BJ (cell line): ENCODE measurements around the gene MSANTD3. TPM values are rescaled to one million over a fixed set of nuclear protein-coding genes. Genes with fewer than 3 reads are reported as not detected.
"Not testable (repeated sequence)": the region's sequence is repeated elsewhere in the genome, so short reads cannot be mapped to it uniquely, and the experiment has no call there.

Source experiments
- CTCF ChIA-PET: fragments of 350-600 bp; formaldehyde crosslinking; extraction: SDS; loops from one replicate; lab custom pipeline; 2021; ENCODE audit warnings: antibody characterized with exemption, inconsistent platforms; lab: Yijun Ruan, JAX
- POLR2A ChIA-PET: fragments of 300-600 bp; sonication (Branson Sonifier 250); formaldehyde crosslinking; extraction: SDS; loops from one replicate; lab custom pipeline; 2021; ENCODE audit warnings: antibody characterized with exemption; lab: Charles Lee
- DNase-seq: peaks from one replicate; pipeline ENCODE4 v3.0.0-alpha.2; 2011; ENCODE audit warnings: low read depth
- H3K27me3 ChIP-seq: 2 replicates; pipeline ENCODE4 v1.6.0; 2011; ENCODE audit warnings: low read length; ENCODE audit not compliant: control insufficient read depth, insufficient read depth
- H3K36me3 ChIP-seq: 2 replicates; pipeline ENCODE4 v1.5.1; 2011; ENCODE audit warnings: low read length; ENCODE audit not compliant: control insufficient read depth, insufficient read depth
- H3K4me3 ChIP-seq: 2 replicates; pipeline ENCODE4 v1.5.1; 2011; ENCODE audit warnings: low read depth, mild to moderate bottlenecking, control low read depth, low read length
- polyA plus RNA-seq: library from polyadenylated mRNA; depleted of rRNA; stranded (reverse); fragments of >200 nt; gene quantifications from 2 replicates; pipeline ENCODE4 v1.2.3, GENCODE V29; 2011
- TF ChIP-seq, protein P1 (sequence below): IDR thresholded peaks from 2 replicates; pipeline ENCODE4 v1.5.1; 2011; ENCODE audit warnings: low read depth, mild to moderate bottlenecking, control low read depth, inconsistent platforms, low read length, moderate library complexity; ENCODE audit not compliant: insufficient read depth

Gene MSANTD3
- polyA plus RNA-seq, 1 experiment: 34.5 TPM

- H3K27me3 ChIP-seq: no peaks in the 10 kb centered on the region
- TF ChIP-seq, protein P1, sequence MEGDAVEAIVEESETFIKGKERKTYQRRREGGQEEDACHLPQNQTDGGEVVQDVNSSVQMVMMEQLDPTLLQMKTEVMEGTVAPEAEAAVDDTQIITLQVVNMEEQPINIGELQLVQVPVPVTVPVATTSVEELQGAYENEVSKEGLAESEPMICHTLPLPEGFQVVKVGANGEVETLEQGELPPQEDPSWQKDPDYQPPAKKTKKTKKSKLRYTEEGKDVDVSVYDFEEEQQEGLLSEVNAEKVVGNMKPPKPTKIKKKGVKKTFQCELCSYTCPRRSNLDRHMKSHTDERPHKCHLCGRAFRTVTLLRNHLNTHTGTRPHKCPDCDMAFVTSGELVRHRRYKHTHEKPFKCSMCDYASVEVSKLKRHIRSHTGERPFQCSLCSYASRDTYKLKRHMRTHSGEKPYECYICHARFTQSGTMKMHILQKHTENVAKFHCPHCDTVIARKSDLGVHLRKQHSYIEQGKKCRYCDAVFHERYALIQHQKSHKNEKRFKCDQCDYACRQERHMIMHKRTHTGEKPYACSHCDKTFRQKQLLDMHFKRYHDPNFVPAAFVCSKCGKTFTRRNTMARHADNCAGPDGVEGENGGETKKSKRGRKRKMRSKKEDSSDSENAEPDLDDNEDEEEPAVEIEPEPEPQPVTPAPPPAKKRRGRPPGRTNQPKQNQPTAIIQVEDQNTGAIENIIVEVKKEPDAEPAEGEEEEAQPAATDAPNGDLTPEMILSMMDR: peak; percentile 95
- peaks cover 2% of the 10 kb centered on the region; the same call in 1 of the 2 replicates for H3K36me3 ChIP-seq
- ChIA-PET POLR2A (interaction anchor here (0.6 kb wide), 1 partner anchor 40 kb away, joined by 10 read pairs; no protein-coding TSS in a partner anchor), CTCF (interaction anchor here (0.6 to 3.0 kb wide), 25 partner anchors 8 to 1283 kb away, joined by 3 to 14 read pairs (median 4); partner anchors contain the start of genes MSANTD3 and TEX10)
- no peak overlapping the region for H3K4me3 ChIP-seq
- no peak for DNase-seq
Measured at GRCh38 chr9:100437860-100438805, 11.2 kb downstream of the MSANTD3 start.

GRCh38 chr9:100440071-100440470 lies 13.1 kb downstream of the MSANTD3 start:
- H3K36me3 ChIP-seq: peaks cover 2% of the 10 kb centered on the region; the same call in 1 of the 2 replicates
- no peaks in the 10 kb centered on the region for H3K27me3 ChIP-seq
- TF ChIP-seq, protein P1: no peak
- ChIA-PET CTCF (interaction anchor here (0.6 to 2.3 kb wide), 6 partner anchors 8 to 1384 kb away, joined by 3 to 5 read pairs (median 4); partner anchors contain the start of gene MSANTD3), POLR2A (no interaction called here)
- no peak for DNase-seq
- no peak overlapping the region for H3K4me3 ChIP-seq

- DNase-seq, H3K27me3 ChIP-seq, H3K4me3 ChIP-seq, POLR2A ChIA-PET, H3K36me3 ChIP-seq: not testable (repeated sequence)
- CTCF ChIA-PET: interaction anchor here (0.8 to 2.3 kb wide), 6 partner anchors 9 to 115 kb away, joined by 3 to 5 read pairs (median 4); partner anchors contain the start of gene MSANTD3
Measured at GRCh38 chr9:100440487-100440886, 13.5 kb downstream of the MSANTD3 start.

DNA sequence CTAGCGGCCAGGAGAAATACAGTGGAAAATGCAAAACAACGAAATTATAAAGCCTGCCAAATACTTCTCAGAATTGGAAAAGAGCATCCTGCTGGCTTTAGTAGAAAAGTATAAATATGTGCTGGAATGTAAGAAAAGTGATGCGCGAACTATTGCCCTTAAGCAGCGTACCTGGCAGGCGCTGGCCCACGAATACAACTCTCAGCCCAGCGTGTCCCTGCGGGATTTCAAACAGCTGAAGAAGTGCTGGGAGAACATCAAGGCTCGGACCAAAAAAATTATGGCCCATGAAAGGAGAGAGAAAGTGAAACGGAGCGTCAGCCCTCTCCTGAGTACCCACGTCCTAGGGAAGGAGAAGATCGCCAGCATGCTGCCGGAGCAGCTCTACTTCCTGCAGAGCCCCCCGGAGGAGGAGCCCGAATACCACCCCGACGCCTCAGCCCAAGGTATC lies 15.0 kb downstream of the MSANTD3 start:
- H3K27me3 ChIP-seq: no peaks in the 10 kb centered on the region
- no peak overlapping the region for H3K4me3 ChIP-seq
- TF ChIP-seq, protein P1: no peak
- H3K36me3 ChIP-seq: peaks cover 2% of the 10 kb centered on the region; the same call in 1 of the 2 replicates
- ChIA-PET POLR2A (no interaction called here), CTCF (interaction anchor here (0.6 to 1.7 kb wide), 4 partner anchors 9 to 108 kb away, joined by 3 to 5 read pairs (median 4); no protein-coding TSS in a partner anchor)
- no peak for DNase-seq

DNA sequence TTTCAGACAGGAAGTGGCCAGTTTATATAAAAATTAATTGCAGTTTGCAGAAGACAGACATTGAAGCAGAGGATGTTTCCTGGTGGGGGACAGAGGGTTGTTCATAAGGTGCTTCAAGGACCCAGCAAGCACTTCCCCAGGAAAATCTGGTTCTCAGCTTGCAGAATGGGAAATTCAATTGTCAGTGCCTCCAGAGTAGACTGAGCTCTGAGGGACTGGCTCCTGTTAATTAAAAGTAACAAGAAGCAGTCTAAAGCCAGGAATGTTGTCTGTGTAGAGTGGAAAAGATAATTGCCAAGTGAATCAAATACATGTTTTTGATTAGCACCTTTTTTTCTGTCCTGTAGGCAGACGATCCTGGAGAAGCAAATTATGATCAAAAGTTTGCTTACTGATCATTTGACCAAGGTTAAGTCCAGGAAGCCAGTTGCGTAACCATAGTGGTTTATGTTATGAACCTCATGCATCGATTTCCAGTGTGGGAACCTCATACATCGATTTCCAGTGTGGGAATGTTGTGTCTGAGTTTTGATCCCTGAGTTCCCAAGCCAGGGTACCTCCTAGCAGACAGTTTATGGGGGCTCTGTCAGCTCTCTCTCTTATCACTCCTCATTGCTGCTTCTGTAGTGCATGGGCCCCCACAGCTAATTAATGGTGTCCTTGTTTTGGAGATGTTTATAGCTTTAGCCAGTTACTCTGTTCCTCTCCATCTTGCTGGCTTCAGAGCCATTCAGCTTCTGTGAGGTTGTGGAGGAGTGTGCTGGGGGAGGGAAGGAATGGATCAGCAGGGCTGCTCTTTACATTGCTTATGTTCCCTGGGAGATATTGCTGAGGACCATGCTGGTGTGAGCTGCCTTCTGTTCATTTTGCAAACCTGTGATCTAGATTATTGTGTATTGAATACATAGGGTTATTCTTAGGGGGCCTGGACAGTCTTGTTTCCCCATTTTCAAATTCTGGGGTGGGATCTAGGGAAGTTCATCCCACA lies 17.1 kb downstream of the MSANTD3 start:
- Histone ChIP-seq H3K36me3 (peaks cover 3% of the 10 kb centered on the region; the same call in 1 of the 2 replicates), H3K4me3 (no peak overlapping the region), H3K27me3 (no peaks in the 10 kb centered on the region)
- POLR2A ChIA-PET: interaction anchor here (0.7 kb wide), 1 partner anchor 18 kb away, joined by 3 read pairs; no protein-coding TSS in a partner anchor
- no peak for DNase-seq
- CTCF ChIA-PET: interaction anchor here (0.7 to 0.9 kb wide), 2 partner anchors 13 to 18 kb away, joined by 3 read pairs; no protein-coding TSS in a partner anchor
- TF ChIP-seq, protein P1: no peak
